Upper lobe of left lung (tissue), 6 donors: ENCODE results near the gene PATJ. TPM values are rescaled to one million over a fixed set of nuclear protein-coding genes. Genes with fewer than 3 reads are reported as not detected.

Experiments used
- ATAC-seq, 2 donors: fragments of 200-7000 bp; cut with Tn5 transposase; one replicate each; pipeline ENCODE4 v1.9.1; 2022; ENCODE audit warnings: mild to moderate bottlenecking in 2 of 2, moderate library complexity in 2 of 2; ENCODE audit not compliant: low FRiP score in 2 of 2
- DNase-seq, 2 donors: peaks; one replicate each; pipeline ENCODE4 v3.0.0-alpha.2; 2019 to 2020
- H3K27ac ChIP-seq, 4 donors: fragments of 200-600 bp; sonication (generic); one replicate each; pipeline ENCODE4 v1.5.1; 2016 to 2019
- H3K27me3 ChIP-seq, 4 donors: fragments of 200-600 bp; sonication (generic); one replicate each; pipeline ENCODE4 v1.5.1; 2017 to 2019
- H3K36me3 ChIP-seq, 4 donors: fragments of 200-600 bp; sonication (generic); one replicate each; pipeline ENCODE4 v1.5.1; 2016 to 2019
- H3K4me1 ChIP-seq, 4 donors: fragments of 200-600 bp; sonication (generic); one replicate each; pipeline ENCODE4 v1.5.1; 2018 to 2019
- H3K4me3 ChIP-seq, 4 donors: fragments of 200-600 bp; sonication (generic); one replicate each; pipeline ENCODE4 v1.5.1; 2017 to 2019; ENCODE audit warnings: mild to moderate bottlenecking in 2 of 4, moderate library complexity in 1 of 4
- H3K9me3 ChIP-seq, 4 donors: fragments of 200-600 bp; sonication (generic); one replicate each; pipeline ENCODE4 v1.5.1; 2018 to 2019
- CTCF ChIP-seq, 6 experiments: fragments of 450-650 bp in 4 of 6; fragments of 200-600 bp in 2 of 6; sonication (generic) in 2 of 6; IDR thresholded peaks; one replicate each; pipeline ENCODE4 v1.5.1; 2016 to 2019; ENCODE audit warnings: antibody characterized with exemption in 6 of 6
- EP300 ChIP-seq, 4 donors: sonication (generic); formaldehyde crosslinking; IDR thresholded peaks; one replicate each; pipeline ENCODE4 v1.5.1; 2017; ENCODE audit warnings: antibody characterized with exemption in 4 of 4, control low read depth in 2 of 4
- POLR2A ChIP-seq, 4 donors: fragments of 450-650 bp; IDR thresholded peaks; one replicate each; pipeline ENCODE4 v1.5.1; 2016 to 2017; ENCODE audit warnings: antibody characterized with exemption in 4 of 4, mild to moderate bottlenecking in 2 of 4
- POLR2AphosphoS5 ChIP-seq, 2 donors: sonication (generic); formaldehyde crosslinking; IDR thresholded peaks; one replicate each; pipeline ENCODE4 v1.5.1; 2017; ENCODE audit warnings: antibody characterized with exemption in 2 of 2
- WGBS, 2 donors: methylation state at CpG; one replicate each; pipeline ENCODE4 v1.1.5; 2017 to 2018; 5-methylcytosine and 5-hydroxymethylcytosine counted together
- total RNA-seq, 6 donors: library from RNA; depleted of rRNA in 4 of 6; stranded (reverse); fragments of >200 nt in 4 of 6; gene quantifications; one replicate each; pipeline versions ENCODE4 v1.1.0 to v1.2.1, GENCODE V29; 2016 to 2021
- donor health status: DM: no; HTN: no; CAD: no; lungs with moderate emphysema.
- donor health status: DM: no; HTN: yes; CAD: no; lungs with severe emphysema.

Gene PATJ
- total RNA-seq, 6 donors from 2014 or later, result 37.1 to 217 (median 70.5) TPM

GRCh38 chr1:62025154-62025553, 282.9 kb downstream of the PATJ start:
- TF ChIP-seq POLR2A (IDR thresholded peaks at IDR 0.05), result no peak
- TF ChIP-seq EP300 (IDR thresholded peaks at IDR 0.05), result no peak
- no peak for TF ChIP-seq POLR2AphosphoS5 (IDR thresholded peaks at IDR 0.05)
- no peak for TF ChIP-seq CTCF (IDR thresholded peaks at IDR 0.05)
- Histone ChIP-seq H3K27me3 (no peaks in the 10 kb centered on the region), H3K36me3 (no peaks in the 10 kb centered on the region), H3K27ac (no peak overlapping the region), H3K4me3 (no peak overlapping the region), H3K9me3 (no peaks in the 10 kb centered on the region), H3K4me1 (no peaks in the 10 kb centered on the region)
- ATAC-seq (no peak), DNase-seq (no peak)
- WGBS, 2 donors, result 74 to 75% methylated on average over 4 of the region's 4 CpGs

GRCh38 chr1:62025892-62026291, 283.6 kb downstream of the PATJ start:
- H3K36me3 ChIP-seq, result no peaks in the 10 kb centered on the region
- H3K4me3 ChIP-seq, result no peak overlapping the region
- H3K27ac ChIP-seq, result no peak overlapping the region
- no peaks in the 10 kb centered on the region for H3K27me3 ChIP-seq
- 92 to 98% methylated on average over 2 of the region's 2 CpGs for WGBS, 2 donors
- no peak for DNase-seq
- no peaks in the 10 kb centered on the region for H3K9me3 ChIP-seq
- no peak for ATAC-seq
- no peaks in the 10 kb centered on the region for H3K4me1 ChIP-seq
- TF ChIP-seq CTCF (IDR thresholded peaks at IDR 0.05) (no peak), EP300 (IDR thresholded peaks at IDR 0.05) (no peak), POLR2A (IDR thresholded peaks at IDR 0.05) (no peak), POLR2AphosphoS5 (IDR thresholded peaks at IDR 0.05) (no peak)

GRCh38 chr1:62029704-62030103, 287.4 kb downstream of the PATJ start:
- Histone ChIP-seq H3K9me3 (no peaks in the 10 kb centered on the region), H3K27ac (no peak overlapping the region), H3K27me3 (no peaks in the 10 kb centered on the region), H3K4me3 (no peak overlapping the region), H3K36me3 (no peaks in the 10 kb centered on the region), H3K4me1 (no peaks in the 10 kb centered on the region)
- ATAC-seq (no peak), DNase-seq (no peak)
- TF ChIP-seq CTCF (IDR thresholded peaks at IDR 0.05), result no peak
- TF ChIP-seq POLR2A (IDR thresholded peaks at IDR 0.05), result no peak
- TF ChIP-seq POLR2AphosphoS5 (IDR thresholded peaks at IDR 0.05), result no peak
- TF ChIP-seq EP300 (IDR thresholded peaks at IDR 0.05), result no peak
- 86 to 88% methylated on average over 2 of the region's 2 CpGs for WGBS, 2 donors

- 71 to 97% methylated on average over 4 of the region's 4 CpGs for WGBS, 2 donors
- TF ChIP-seq POLR2A (IDR thresholded peaks at IDR 0.05) (no peak), POLR2AphosphoS5 (IDR thresholded peaks at IDR 0.05) (no peak), CTCF (IDR thresholded peaks at IDR 0.05) (no peak), EP300 (IDR thresholded peaks at IDR 0.05) (no peak)
- H3K4me1 ChIP-seq, result no peaks in the 10 kb centered on the region
- H3K27ac ChIP-seq, result no peak overlapping the region
- H3K9me3 ChIP-seq, result no peaks in the 10 kb centered on the region
- H3K36me3 ChIP-seq, result no peaks in the 10 kb centered on the region
- DNase-seq (no peak), ATAC-seq (no peak)
- H3K4me3 ChIP-seq, result no peak overlapping the region
- H3K27me3 ChIP-seq, result no peaks in the 10 kb centered on the region
Observed at GRCh38 chr1:62034790-62035189, 292.5 kb downstream of the PATJ start.

- TF ChIP-seq CTCF (IDR thresholded peaks at IDR 0.05) (no peak), POLR2A (IDR thresholded peaks at IDR 0.05) (no peak), POLR2AphosphoS5 (IDR thresholded peaks at IDR 0.05) (no peak), EP300 (IDR thresholded peaks at IDR 0.05) (no peak)
- ATAC-seq (no peak), DNase-seq (no peak)
- 50 to 83% methylated on average over 1 of the region's 1 CpG for WGBS, 2 donors
- Histone ChIP-seq H3K27me3 (no peaks in the 10 kb centered on the region), H3K4me3 (no peak overlapping the region), H3K27ac (no peak overlapping the region), H3K4me1 (no peaks in the 10 kb centered on the region), H3K9me3 (no peaks in the 10 kb centered on the region), H3K36me3 (no peaks in the 10 kb centered on the region)
Observed at GRCh38 chr1:62037274-62037673, 295.0 kb downstream of the PATJ start.
